A549 (cell line): ENCODE results near the gene RAD51B.

Experiments used
- CBX8 ChIP-seq: fragments of 200-600 bp; sonication (generic); IDR thresholded peaks from 2 replicates; pipeline ENCODE4 v1.6.1; 2016
- CTCF ChIP-seq: fragments of >200 bp; sonication (Bioruptor Twin); formaldehyde crosslinking; IDR thresholded peaks from 3 replicates; pipeline ENCODE4 v1.5.1; 2016
- EP300 ChIP-seq, 2 experiments: fragments of >200 bp; sonication (Bioruptor Twin); formaldehyde crosslinking; IDR thresholded peaks; 2 replicates in 1 of 2; 3 replicates in 1 of 2; pipeline ENCODE4 v1.6.1; 2016 to 2017
- FOSB ChIP-seq: fragments of 250-450 bp; sonication (Bioruptor Pico); IDR thresholded peaks from 2 replicates; pipeline ENCODE4 v1.5.0; 2020; ENCODE audit warnings: mild to moderate bottlenecking, moderate library complexity
- JUNB ChIP-seq: fragments of >200 bp; sonication (Bioruptor Twin); formaldehyde crosslinking; IDR thresholded peaks from 2 replicates; pipeline ENCODE4 v1.6.1; 2016
- MYC ChIP-seq: IDR thresholded peaks from 2 replicates; pipeline ENCODE4 v1.6.1; 2012; ENCODE audit warnings: mild to moderate bottlenecking, inconsistent platforms, low read length, improper control_type of control experiment, borderline replicate concordance
- POLR2A ChIP-seq: IDR thresholded peaks from 2 replicates; pipeline ENCODE4 v1.6.1; 2012; ENCODE audit warnings: mild to moderate bottlenecking, low read length
- POLR2AphosphoS2 ChIP-seq: conservative IDR thresholded peaks from 2 replicates; pipeline ENCODE4 v1.6.1; 2012; ENCODE audit warnings: low read length, improper control_type of control experiment, inconsistent platforms
- RAD21 ChIP-seq, 2 experiments: fragments of >200 bp in 1 of 2; sonication (Bioruptor Twin) in 1 of 2; formaldehyde crosslinking in 1 of 2; IDR thresholded peaks in 1 of 2; conservative IDR thresholded peaks in 1 of 2; 2 replicates in 1 of 2; 3 replicates in 1 of 2; pipeline ENCODE4 v1.6.1; 2012 to 2018; ENCODE audit warnings: inconsistent platforms in 1 of 2
- RARB ChIP-seq: fragments of 250-450 bp; sonication (Bioruptor Pico); IDR thresholded peaks from 2 replicates; pipeline ENCODE4 v1.8.0; 2021; ENCODE audit warnings: mild to moderate bottlenecking, moderate library complexity
- RFX5 ChIP-seq: fragments of 450-650 bp; IDR thresholded peaks from 2 replicates; pipeline ENCODE4 v1.7.1; 2014; ENCODE audit warnings: antibody characterized with exemption, mild to moderate bottlenecking, moderate library complexity
- USF2 ChIP-seq: fragments of 450-650 bp; IDR thresholded peaks from 2 replicates; pipeline ENCODE4 v1.6.1; 2014; ENCODE audit warnings: antibody characterized with exemption

DNA sequence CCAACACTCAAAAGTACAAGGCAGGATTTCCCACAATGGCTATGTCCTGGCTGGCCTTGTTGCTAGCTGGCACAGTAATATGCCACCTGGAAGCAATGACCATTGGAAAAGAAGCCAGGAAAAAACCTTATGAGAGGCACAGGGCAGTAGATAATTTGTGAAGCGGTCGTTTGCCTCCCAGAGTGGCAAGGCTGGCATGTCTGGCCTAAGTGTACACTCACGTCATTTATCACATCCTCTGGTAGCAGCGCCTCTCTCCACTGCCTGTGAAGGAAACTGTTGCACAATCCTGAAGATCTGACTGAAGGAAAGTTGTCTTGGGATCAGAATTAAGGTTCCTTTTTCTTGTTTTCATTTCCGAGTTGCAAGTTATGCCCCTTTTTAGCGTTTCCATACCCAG lies 564.8 kb downstream of the RAD51B start:
- TF ChIP-seq JUNB = no peak
- no peak for TF ChIP-seq POLR2A
- no peak for TF ChIP-seq CBX8
- no peak for TF ChIP-seq EP300 (IDR thresholded peaks at IDR 0.05)
- TF ChIP-seq RAD21 (conservative IDR thresholded peaks at IDR 0.05 in 1 of 2, IDR thresholded peaks at IDR 0.05 in 1 of 2) = no peak
- TF ChIP-seq POLR2AphosphoS2 = no peak
- TF ChIP-seq CTCF = no peak
- TF ChIP-seq MYC = no peak
- TF ChIP-seq FOSB (CRISPR knock-in tag) = no peak
- TF ChIP-seq USF2 = no peak
- TF ChIP-seq RARB (CRISPR knock-in tag) = no peak
- TF ChIP-seq RFX5 = no peak
